HG03280 (cell line): ENCODE measurements around the gene ACRBP.
"Not testable (repeated sequence)": the region's sequence is repeated elsewhere in the genome, so short reads cannot be mapped to it uniquely, and the experiment has no call there.

Experiments
- ATAC-seq: cut with Tn5 transposase; IDR thresholded peaks from one replicate; pipeline ENCODE4 v1.9.1; 2021; ENCODE audit warnings: mild to moderate bottlenecking, moderate library complexity; ENCODE audit not compliant: unreplicated experiment

The ACRBP gene

GRCh38 chr12:6618483-6619225, 28.6 kb downstream of the ACRBP start:
- no peak for ATAC-seq

GRCh38 chr12:6615802-6616201, 31.4 kb downstream of the ACRBP start:
- no peak for ATAC-seq

GRCh38 chr12:6614513-6615172, 32.6 kb downstream of the ACRBP start:
- no peak for ATAC-seq

- no peak for ATAC-seq
Measured at GRCh38 chr12:6613776-6614512, 33.3 kb downstream of the ACRBP start.

- ATAC-seq: no peak
Measured at GRCh38 chr12:6613015-6613775, 34.0 kb downstream of the ACRBP start.

- no peak for ATAC-seq
Measured at GRCh38 chr12:6612652-6613014, 34.6 kb downstream of the ACRBP start.

GRCh38 chr12:6612247-6612646, 35.0 kb downstream of the ACRBP start:
- no peak for ATAC-seq

GRCh38 chr12:6608592-6609281, 38.5 kb downstream of the ACRBP start:
- ATAC-seq: no peak

- ATAC-seq: peak; percentile 27
Measured at GRCh38 chr12:6607751-6608591, 39.3 kb downstream of the ACRBP start.

GRCh38 chr12:6606331-6607131, 40.7 kb downstream of the ACRBP start:
- ATAC-seq: peak; percentile 1

- ATAC-seq: no peak
Measured at GRCh38 chr12:6605421-6606330, 41.6 kb downstream of the ACRBP start.

- no peak for ATAC-seq
Measured at GRCh38 chr12:6604259-6605029, 42.8 kb downstream of the ACRBP start.

GRCh38 chr12:6603095-6603567, 44.1 kb downstream of the ACRBP start:
- ATAC-seq: no peak

- ATAC-seq: no peak
Measured at GRCh38 chr12:6602526-6602925, 44.7 kb downstream of the ACRBP start.

- not testable (repeated sequence) for ATAC-seq
Measured at GRCh38 chr12:6595673-6596072, 51.6 kb downstream of the ACRBP start.

GRCh38 chr12:6592087-6592486, 55.1 kb downstream of the ACRBP start:
- ATAC-seq: no peak
